Sigmoid colon (tissue), 4 donors: ENCODE data around the gene CTSE.

Source experiments
- EP300 ChIP-seq, 4 donors: sonication (generic); formaldehyde crosslinking; IDR thresholded peaks; one replicate each; pipeline ENCODE4 v1.6.1; 2017; ENCODE audit warnings: antibody characterized with exemption in 4 of 4
- POLR2A ChIP-seq, 2 donors: fragments of 450-650 bp; IDR thresholded peaks; one replicate each; pipeline ENCODE4 v1.6.1; 2016; ENCODE audit warnings: antibody characterized with exemption in 2 of 2, mild to moderate bottlenecking in 2 of 2, moderate library complexity in 2 of 2
- POLR2AphosphoS5 ChIP-seq, 4 donors: sonication (generic); formaldehyde crosslinking; IDR thresholded peaks; one replicate each; pipeline ENCODE4 v1.6.1; 2017; ENCODE audit warnings: antibody characterized with exemption in 4 of 4
- TF ChIP-seq, protein P1 (sequence below), 4 experiments: fragments of 450-650 bp in 3 of 4; fragments of 200-600 bp in 1 of 4; IDR thresholded peaks; one replicate each; pipeline ENCODE4 v1.5.1; 2016 to 2019; ENCODE audit warnings: antibody characterized with exemption in 4 of 4, mild to moderate bottlenecking in 3 of 4, moderate library complexity in 2 of 4

DNA sequence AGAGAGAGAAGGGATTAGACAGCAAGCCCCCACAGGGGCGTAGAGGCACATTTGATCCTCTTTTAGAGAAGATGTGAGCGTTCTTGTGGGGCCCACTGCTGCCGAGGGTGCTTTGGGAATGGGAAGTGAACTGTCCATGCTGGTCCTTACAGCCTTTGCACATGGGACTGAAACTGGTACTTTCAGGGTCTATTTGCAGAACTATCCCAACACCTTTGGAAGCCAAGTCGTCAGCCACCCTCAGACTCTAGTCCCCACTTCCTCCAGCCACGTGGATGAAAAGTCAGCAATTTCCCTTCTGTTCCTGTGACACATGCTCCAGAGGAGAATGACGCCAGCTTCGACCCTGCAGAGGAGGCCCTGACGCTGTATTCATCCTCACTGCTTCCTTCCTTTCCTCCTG, 17.9 kb downstream of the CTSE start:
- TF ChIP-seq, protein P1, sequence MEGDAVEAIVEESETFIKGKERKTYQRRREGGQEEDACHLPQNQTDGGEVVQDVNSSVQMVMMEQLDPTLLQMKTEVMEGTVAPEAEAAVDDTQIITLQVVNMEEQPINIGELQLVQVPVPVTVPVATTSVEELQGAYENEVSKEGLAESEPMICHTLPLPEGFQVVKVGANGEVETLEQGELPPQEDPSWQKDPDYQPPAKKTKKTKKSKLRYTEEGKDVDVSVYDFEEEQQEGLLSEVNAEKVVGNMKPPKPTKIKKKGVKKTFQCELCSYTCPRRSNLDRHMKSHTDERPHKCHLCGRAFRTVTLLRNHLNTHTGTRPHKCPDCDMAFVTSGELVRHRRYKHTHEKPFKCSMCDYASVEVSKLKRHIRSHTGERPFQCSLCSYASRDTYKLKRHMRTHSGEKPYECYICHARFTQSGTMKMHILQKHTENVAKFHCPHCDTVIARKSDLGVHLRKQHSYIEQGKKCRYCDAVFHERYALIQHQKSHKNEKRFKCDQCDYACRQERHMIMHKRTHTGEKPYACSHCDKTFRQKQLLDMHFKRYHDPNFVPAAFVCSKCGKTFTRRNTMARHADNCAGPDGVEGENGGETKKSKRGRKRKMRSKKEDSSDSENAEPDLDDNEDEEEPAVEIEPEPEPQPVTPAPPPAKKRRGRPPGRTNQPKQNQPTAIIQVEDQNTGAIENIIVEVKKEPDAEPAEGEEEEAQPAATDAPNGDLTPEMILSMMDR (IDR thresholded peaks at IDR 0.05) = no peak
- TF ChIP-seq POLR2A (IDR thresholded peaks at IDR 0.05) (no peak), POLR2AphosphoS5 (IDR thresholded peaks at IDR 0.05) (no peak), EP300 (IDR thresholded peaks at IDR 0.05) (no peak)
